ENCODE measurements around the gene DNMT3L.

DNMT3L gene

GRCh38 chr21:44260066-44260465 lies 1.6 kb downstream of the DNMT3L start:
- no peak overlapping the region for H3K4me3 ChIP-seq (ENCODE audit: low read length, poor library complexity, severe bottlenecking)
- no peaks in the 10 kb centered on the region for H3K79me2 ChIP-seq (ENCODE audit: insufficient read depth, low read length)
- H3K9me2 ChIP-seq (replicated peaks; ENCODE audit: low read depth, low read length), result no peaks in the 10 kb centered on the region
- no peak overlapping the region for H2AFZ ChIP-seq (ENCODE audit: low read length)
- TF ChIP-seq CTCF (conservative IDR thresholded peaks at IDR 0.05; ENCODE audit: low read length) (no peak), EZH2phosphoT487 (IDR thresholded peaks at IDR 0.05; ENCODE audit: borderline replicate concordance) (no peak)
- no peak overlapping the region for H3K4me2 ChIP-seq (ENCODE audit: low read depth, low read length, poor library complexity, severe bottlenecking)
- H3K9me3 ChIP-seq (ENCODE audit: insufficient read depth, low read depth, low read length), result no peaks in the 10 kb centered on the region
- H3K27me3 ChIP-seq (ENCODE audit: insufficient read depth, low read length, poor library complexity, severe bottlenecking), result no peaks in the 10 kb centered on the region
- no peak overlapping the region for H3K9ac ChIP-seq (ENCODE audit: low read depth, low read length, poor library complexity, severe bottlenecking)
- no peaks in the 10 kb centered on the region for H3F3A ChIP-seq (ENCODE audit: low read depth)
- no peaks in the 10 kb centered on the region for H3K4me1 ChIP-seq (ENCODE audit: insufficient read depth, low read length, poor library complexity, severe bottlenecking)
- no peaks in the 10 kb centered on the region for H3K36me3 ChIP-seq (ENCODE audit: insufficient read depth, low read length)
- H4K20me1 ChIP-seq (ENCODE audit: insufficient read depth, low read length, poor library complexity, severe bottlenecking), result no peaks in the 10 kb centered on the region

- H3K9ac ChIP-seq (ENCODE audit: low read depth, low read length, poor library complexity, severe bottlenecking), result no peak overlapping the region
- no peaks in the 10 kb centered on the region for H3K79me2 ChIP-seq (ENCODE audit: insufficient read depth, low read length)
- H3K4me1 ChIP-seq (ENCODE audit: insufficient read depth, low read length, poor library complexity, severe bottlenecking), result no peaks in the 10 kb centered on the region
- H3K9me3 ChIP-seq (ENCODE audit: insufficient read depth, low read depth, low read length), result no peaks in the 10 kb centered on the region
- H3K4me3 ChIP-seq (ENCODE audit: low read length, poor library complexity, severe bottlenecking), result no peak overlapping the region
- H3F3A ChIP-seq (ENCODE audit: low read depth), result no peaks in the 10 kb centered on the region
- TF ChIP-seq EZH2phosphoT487 (IDR thresholded peaks at IDR 0.05; ENCODE audit: borderline replicate concordance), result no peak
- TF ChIP-seq CTCF (conservative IDR thresholded peaks at IDR 0.05; ENCODE audit: low read length), result no peak
- H3K9me2 ChIP-seq (replicated peaks; ENCODE audit: low read depth, low read length), result no peaks in the 10 kb centered on the region
- no peaks in the 10 kb centered on the region for H3K27me3 ChIP-seq (ENCODE audit: insufficient read depth, low read length, poor library complexity, severe bottlenecking)
- H4K20me1 ChIP-seq (ENCODE audit: insufficient read depth, low read length, poor library complexity, severe bottlenecking), result no peaks in the 10 kb centered on the region
- H3K4me2 ChIP-seq (ENCODE audit: low read depth, low read length, poor library complexity, severe bottlenecking), result no peak overlapping the region
- H3K36me3 ChIP-seq (ENCODE audit: insufficient read depth, low read length), result no peaks in the 10 kb centered on the region
- H2AFZ ChIP-seq (ENCODE audit: low read length), result no peak overlapping the region
Measured at GRCh38 chr21:44259082-44259705, 2.5 kb downstream of the DNMT3L start.

GRCh38 chr21:44258056-44258725 lies 3.5 kb downstream of the DNMT3L start:
- TF ChIP-seq CTCF (conservative IDR thresholded peaks at IDR 0.05; ENCODE audit: low read length) (no peak), EZH2phosphoT487 (IDR thresholded peaks at IDR 0.05; ENCODE audit: borderline replicate concordance) (no peak)
- Histone ChIP-seq H3K9ac (ENCODE audit: low read depth, low read length, poor library complexity, severe bottlenecking) (no peak overlapping the region), H3K4me2 (ENCODE audit: low read depth, low read length, poor library complexity, severe bottlenecking) (no peak overlapping the region), H3K9me2 (replicated peaks; ENCODE audit: low read depth, low read length) (no peaks in the 10 kb centered on the region), H3K4me3 (ENCODE audit: low read length, poor library complexity, severe bottlenecking) (no peak overlapping the region), H3K79me2 (ENCODE audit: insufficient read depth, low read length) (no peaks in the 10 kb centered on the region), H3F3A (ENCODE audit: low read depth) (no peaks in the 10 kb centered on the region), H3K4me1 (ENCODE audit: insufficient read depth, low read length, poor library complexity, severe bottlenecking) (no peaks in the 10 kb centered on the region), H3K27me3 (ENCODE audit: insufficient read depth, low read length, poor library complexity, severe bottlenecking) (no peaks in the 10 kb centered on the region), H2AFZ (ENCODE audit: low read length) (no peak overlapping the region), H4K20me1 (ENCODE audit: insufficient read depth, low read length, poor library complexity, severe bottlenecking) (no peaks in the 10 kb centered on the region), H3K36me3 (ENCODE audit: insufficient read depth, low read length) (no peaks in the 10 kb centered on the region), H3K9me3 (ENCODE audit: insufficient read depth, low read depth, low read length) (no peaks in the 10 kb centered on the region)

Data from Loucy (cell line).